Upper lobe of left lung (tissue), 6 donors: Measurements from ENCODE around the gene PTPRN2. TPM values are rescaled to one million over a fixed set of nuclear protein-coding genes. Genes with fewer than 3 reads are reported as not detected.

ENCODE experiments used
- ATAC-seq, 2 donors: fragments of 200-7000 bp; cut with Tn5 transposase; one replicate each; pipeline ENCODE4 v1.9.1; 2022; ENCODE audit warnings: mild to moderate bottlenecking in 2 of 2, moderate library complexity in 2 of 2; ENCODE audit not compliant: low FRiP score in 2 of 2
- DNase-seq, 2 donors: peaks; one replicate each; pipeline ENCODE4 v3.0.0-alpha.2; 2019 to 2020
- H3K27ac ChIP-seq, 4 donors: fragments of 200-600 bp; sonication (generic); one replicate each; pipeline ENCODE4 v1.5.1; 2016 to 2019
- H3K27me3 ChIP-seq, 4 donors: fragments of 200-600 bp; sonication (generic); one replicate each; pipeline ENCODE4 v1.5.1; 2017 to 2019
- H3K36me3 ChIP-seq, 4 donors: fragments of 200-600 bp; sonication (generic); one replicate each; pipeline ENCODE4 v1.5.1; 2016 to 2019
- H3K4me1 ChIP-seq, 4 donors: fragments of 200-600 bp; sonication (generic); one replicate each; pipeline ENCODE4 v1.5.1; 2018 to 2019
- H3K4me3 ChIP-seq, 4 donors: fragments of 200-600 bp; sonication (generic); one replicate each; pipeline ENCODE4 v1.5.1; 2017 to 2019; ENCODE audit warnings: mild to moderate bottlenecking in 2 of 4, moderate library complexity in 1 of 4
- H3K9me3 ChIP-seq, 4 donors: fragments of 200-600 bp; sonication (generic); one replicate each; pipeline ENCODE4 v1.5.1; 2018 to 2019
- EP300 ChIP-seq, 4 donors: sonication (generic); formaldehyde crosslinking; IDR thresholded peaks; one replicate each; pipeline ENCODE4 v1.5.1; 2017; ENCODE audit warnings: antibody characterized with exemption in 4 of 4, control low read depth in 2 of 4
- POLR2A ChIP-seq, 4 donors: fragments of 450-650 bp; IDR thresholded peaks; one replicate each; pipeline ENCODE4 v1.5.1; 2016 to 2017; ENCODE audit warnings: antibody characterized with exemption in 4 of 4, mild to moderate bottlenecking in 2 of 4
- POLR2AphosphoS5 ChIP-seq, 2 donors: sonication (generic); formaldehyde crosslinking; IDR thresholded peaks; one replicate each; pipeline ENCODE4 v1.5.1; 2017; ENCODE audit warnings: antibody characterized with exemption in 2 of 2
- WGBS, 2 donors: methylation state at CpG; one replicate each; pipeline ENCODE4 v1.1.5; 2017 to 2018; 5-methylcytosine and 5-hydroxymethylcytosine counted together
- total RNA-seq, 6 donors: library from RNA; depleted of rRNA in 4 of 6; stranded (reverse); fragments of >200 nt in 4 of 6; gene quantifications; one replicate each; pipeline versions ENCODE4 v1.1.0 to v1.2.1, GENCODE V29; 2016 to 2021
- TF ChIP-seq, protein P1 (sequence below), 6 experiments: fragments of 450-650 bp in 4 of 6; fragments of 200-600 bp in 2 of 6; sonication (generic) in 2 of 6; IDR thresholded peaks; one replicate each; pipeline ENCODE4 v1.5.1; 2016 to 2019; ENCODE audit warnings: antibody characterized with exemption in 6 of 6
- donor health status: DM: no; HTN: no; CAD: no; lungs with moderate emphysema.
- donor health status: DM: no; HTN: yes; CAD: no; lungs with severe emphysema.

The PTPRN2 gene
- total RNA-seq, 6 donors from 2014 or later: 3.3 to 7.9 (median 5.2) TPM

DNA sequence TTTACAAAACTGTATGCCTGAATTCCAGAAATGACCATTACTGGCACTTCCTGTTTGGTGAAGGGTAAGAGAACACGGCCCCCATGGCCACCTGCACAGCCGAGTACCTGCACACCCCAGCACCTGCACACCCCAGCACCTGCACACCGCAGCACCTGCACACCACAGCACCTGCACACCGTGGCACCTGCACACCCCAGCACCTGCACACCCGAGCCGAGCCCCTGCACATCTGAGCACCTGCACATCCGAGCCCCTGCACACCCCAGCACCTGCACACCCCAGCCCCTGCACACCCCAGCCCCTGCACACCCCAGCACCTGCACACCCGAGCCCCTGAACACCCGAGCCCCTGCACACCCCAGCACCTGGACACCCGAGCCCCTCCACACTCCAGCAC is 1007.3 kb downstream of the PTPRN2 start:
- no peaks in the 10 kb centered on the region for H3K36me3 ChIP-seq
- H3K4me3 ChIP-seq: no peak overlapping the region
- no peaks in the 10 kb centered on the region for H3K4me1 ChIP-seq
- ATAC-seq (no peak), DNase-seq (no peak)
- 71 to 81% methylated on average over 6 to 10 of the region's 10 CpGs for WGBS, 2 donors
- no peak for TF ChIP-seq POLR2A (IDR thresholded peaks at IDR 0.05)
- TF ChIP-seq, protein P1, sequence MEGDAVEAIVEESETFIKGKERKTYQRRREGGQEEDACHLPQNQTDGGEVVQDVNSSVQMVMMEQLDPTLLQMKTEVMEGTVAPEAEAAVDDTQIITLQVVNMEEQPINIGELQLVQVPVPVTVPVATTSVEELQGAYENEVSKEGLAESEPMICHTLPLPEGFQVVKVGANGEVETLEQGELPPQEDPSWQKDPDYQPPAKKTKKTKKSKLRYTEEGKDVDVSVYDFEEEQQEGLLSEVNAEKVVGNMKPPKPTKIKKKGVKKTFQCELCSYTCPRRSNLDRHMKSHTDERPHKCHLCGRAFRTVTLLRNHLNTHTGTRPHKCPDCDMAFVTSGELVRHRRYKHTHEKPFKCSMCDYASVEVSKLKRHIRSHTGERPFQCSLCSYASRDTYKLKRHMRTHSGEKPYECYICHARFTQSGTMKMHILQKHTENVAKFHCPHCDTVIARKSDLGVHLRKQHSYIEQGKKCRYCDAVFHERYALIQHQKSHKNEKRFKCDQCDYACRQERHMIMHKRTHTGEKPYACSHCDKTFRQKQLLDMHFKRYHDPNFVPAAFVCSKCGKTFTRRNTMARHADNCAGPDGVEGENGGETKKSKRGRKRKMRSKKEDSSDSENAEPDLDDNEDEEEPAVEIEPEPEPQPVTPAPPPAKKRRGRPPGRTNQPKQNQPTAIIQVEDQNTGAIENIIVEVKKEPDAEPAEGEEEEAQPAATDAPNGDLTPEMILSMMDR (IDR thresholded peaks at IDR 0.05): no peak
- no peak for TF ChIP-seq POLR2AphosphoS5 (IDR thresholded peaks at IDR 0.05)
- no peak for TF ChIP-seq EP300 (IDR thresholded peaks at IDR 0.05)
- peaks cover 0 to 3% (median 0%) of the 10 kb centered on the region in 4 donors for H3K9me3 ChIP-seq
- no peak overlapping the region for H3K27ac ChIP-seq
- no peaks in the 10 kb centered on the region for H3K27me3 ChIP-seq

DNA sequence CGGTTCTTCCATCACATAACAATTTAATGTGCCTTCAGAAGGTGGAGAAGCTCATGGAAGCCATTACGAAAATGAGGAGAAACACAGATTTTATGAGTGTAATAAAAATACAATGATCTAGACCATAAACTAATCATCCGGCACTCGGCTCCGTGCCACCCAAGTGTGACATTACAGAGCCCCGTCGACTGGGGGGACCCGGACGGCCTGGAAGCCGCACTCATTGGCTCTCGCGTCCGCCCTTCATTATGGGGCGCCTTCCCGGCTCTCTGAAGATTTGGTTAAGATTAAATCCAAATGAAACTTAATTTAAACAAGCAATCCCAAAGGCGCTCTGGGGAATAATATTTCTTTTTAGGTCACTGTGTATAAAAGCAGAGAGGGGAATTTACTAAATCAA is 1008.2 kb downstream of the PTPRN2 start:
- Histone ChIP-seq H3K9me3 (no peaks in the 10 kb centered on the region), H3K4me1 (no peaks in the 10 kb centered on the region), H3K36me3 (no peaks in the 10 kb centered on the region), H3K27ac (no peak overlapping the region), H3K4me3 (no peak overlapping the region), H3K27me3 (no peaks in the 10 kb centered on the region)
- no peak for ATAC-seq
- TF ChIP-seq, protein P1 (IDR thresholded peaks at IDR 0.05): no peak
- TF ChIP-seq POLR2A (IDR thresholded peaks at IDR 0.05): no peak
- TF ChIP-seq POLR2AphosphoS5 (IDR thresholded peaks at IDR 0.05): no peak
- no peak for TF ChIP-seq EP300 (IDR thresholded peaks at IDR 0.05)
- 87 to 90% methylated on average over 16 of the region's 16 CpGs for WGBS, 2 donors
- no peak for DNase-seq

DNA sequence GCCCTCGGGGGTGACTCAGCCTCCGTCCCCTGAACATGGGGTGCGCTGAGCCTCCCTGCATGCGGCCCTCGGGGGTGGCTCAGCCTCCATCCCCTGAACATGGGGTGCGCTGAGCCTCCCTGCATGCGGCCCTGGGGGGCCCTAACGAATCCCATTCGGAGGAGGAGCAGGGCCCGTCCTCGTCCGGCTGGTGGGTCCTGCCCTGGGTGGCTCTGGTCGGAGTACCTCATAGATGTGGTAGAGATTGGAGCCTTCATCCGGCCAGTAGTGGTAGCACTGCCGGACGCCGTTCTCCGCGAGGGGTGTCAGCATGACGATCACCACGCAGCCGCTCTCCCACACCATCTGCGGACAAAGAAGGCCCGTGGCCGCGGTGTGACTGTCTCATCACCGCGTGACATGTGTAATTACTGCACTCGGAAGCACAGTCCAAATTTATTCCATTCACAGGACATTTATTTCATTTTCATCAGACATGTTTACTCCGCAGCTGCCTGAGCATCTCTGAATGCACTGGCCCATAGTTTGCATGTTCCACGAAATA is 1009.8 kb downstream of the PTPRN2 start:
- no peak overlapping the region for H3K27ac ChIP-seq
- WGBS, 2 donors: 94 to 95% methylated on average over 16 to 31 of the region's 31 CpGs
- no peaks in the 10 kb centered on the region for H3K36me3 ChIP-seq
- TF ChIP-seq POLR2AphosphoS5 (IDR thresholded peaks at IDR 0.05) (no peak), POLR2A (IDR thresholded peaks at IDR 0.05) (no peak), EP300 (IDR thresholded peaks at IDR 0.05) (no peak)
- TF ChIP-seq, protein P1 (IDR thresholded peaks at IDR 0.05): no peak
- no peak overlapping the region for H3K4me3 ChIP-seq
- ATAC-seq (no peak), DNase-seq (no peak)
- H3K9me3 ChIP-seq: no peaks in the 10 kb centered on the region
- H3K27me3 ChIP-seq: no peaks in the 10 kb centered on the region
- no peaks in the 10 kb centered on the region for H3K4me1 ChIP-seq

DNA sequence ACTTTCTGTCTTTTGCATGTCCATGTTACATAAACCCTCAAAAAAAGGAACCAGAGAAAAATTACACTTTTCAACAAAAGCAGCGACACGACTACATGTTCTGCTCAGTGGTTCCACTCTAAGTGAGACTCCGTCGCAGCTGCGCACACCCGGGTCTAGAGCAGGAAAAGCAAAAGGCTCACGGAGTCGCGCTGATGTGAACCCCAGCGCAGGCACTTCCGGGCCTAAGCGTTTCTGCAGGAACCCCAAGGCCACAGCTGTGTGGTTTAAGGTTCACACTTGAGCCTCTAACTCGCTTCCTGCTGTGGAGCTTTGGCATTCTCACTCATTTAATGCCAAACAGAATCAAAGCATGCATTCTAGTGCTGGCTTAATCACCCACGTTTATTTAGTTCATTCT is 1010.6 kb downstream of the PTPRN2 start:
- 81 to 86% methylated on average over 14 of the region's 14 CpGs for WGBS, 2 donors

More for the DNA sequence above, 1010.6 kb downstream of the PTPRN2 start:
- H3K9me3 ChIP-seq: no peaks in the 10 kb centered on the region
- no peak for ATAC-seq
- no peak for DNase-seq
- no peaks in the 10 kb centered on the region for H3K4me1 ChIP-seq
- no peaks in the 10 kb centered on the region for H3K36me3 ChIP-seq
- TF ChIP-seq, protein P1 (IDR thresholded peaks at IDR 0.05): no peak
- TF ChIP-seq POLR2A (IDR thresholded peaks at IDR 0.05) (no peak), EP300 (IDR thresholded peaks at IDR 0.05) (no peak), POLR2AphosphoS5 (IDR thresholded peaks at IDR 0.05) (no peak)
- no peak overlapping the region for H3K27ac ChIP-seq
- no peaks in the 10 kb centered on the region for H3K27me3 ChIP-seq
- H3K4me3 ChIP-seq: no peak overlapping the region
